Left colon (tissue), 2 donors: Measurements from ENCODE around the gene MYOG. TPM values are rescaled to one million over a fixed set of nuclear protein-coding genes. Genes with fewer than 3 reads are reported as not detected.

ENCODE experiments used
- ATAC-seq: fragments of 200-7000 bp; cut with Tn5 transposase; one replicate; pipeline ENCODE4 v1.9.1; 2020; ENCODE audit warnings: mild to moderate bottlenecking, moderate library complexity
- DNase-seq, 2 donors: peaks; one replicate each; pipeline ENCODE4 v3.0.0-alpha.2; 2020
- intact Hi-C, 2 donors: fragments of 100-400 bp; cut with DNase I in 1 of 2; cut with micrococcal nuclease in 1 of 2; formaldehyde crosslinking; loops; one replicate each; pipeline versions ENCODE4 v1.11.2 to v1.14.0; 2022; cut with DNase I, micrococcal nuclease
- total RNA-seq, 2 donors: library from RNA; stranded (reverse); fragmentation: NEBNext Ultra II Directional; extraction: Animal tissue kit (Norgen Biotek cat#: 25700); gene quantifications; one replicate each; pipeline ENCODE4 v1.2.1, GENCODE V29; 2021
- donor health status: DM: no; HTN: no; CAD: no.
- donor health status: DM: yes; HTN: yes; CAD: no.

Gene MYOG
- total RNA-seq, 2 donors from 2014 or later: not detected

GRCh38 chr1:203039609-203040512 lies 46.0 kb downstream of the MYOG start:
- intact Hi-C loops: loop anchor here (5.0 kb wide), 2 partner anchors 132 to 177 kb away; no protein-coding TSS in a partner anchor
- DNase-seq (no peak), ATAC-seq (no peak)

GRCh38 chr1:203038891-203039608 lies 46.8 kb downstream of the MYOG start:
- intact Hi-C loops: loop anchor here (5.0 kb wide), 1 partner anchor 178 kb away; no protein-coding TSS in a partner anchor
- peak; percentile 56 to 84 for DNase-seq
- ATAC-seq: peak; percentile 94

- ATAC-seq (peak; percentile 30), DNase-seq (no peak)
- intact Hi-C loops: loop anchor here (5.0 kb wide), 1 partner anchor 179 kb away; no protein-coding TSS in a partner anchor
These were observed 47.5 kb downstream of the MYOG start for GRCh38 chr1:203038217-203038741.

GRCh38 chr1:203037509-203038190 lies 48.2 kb downstream of the MYOG start:
- ATAC-seq (no peak), DNase-seq (no peak)
- intact Hi-C loops: loop anchor here (5.0 kb wide), 1 partner anchor 180 kb away; no protein-coding TSS in a partner anchor

GRCh38 chr1:203036537-203036936 lies 49.3 kb downstream of the MYOG start:
- DNase-seq: no peak
- ATAC-seq: no peak
- intact Hi-C loops: loop anchor here (5.0 kb wide), 1 partner anchor 181 kb away; no protein-coding TSS in a partner anchor

GRCh38 chr1:203036135-203036534 lies 49.7 kb downstream of the MYOG start:
- ATAC-seq: no peak
- intact Hi-C loops: loop anchor here (5.0 kb wide), 1 partner anchor 181 kb away; no protein-coding TSS in a partner anchor
- DNase-seq: no peak

GRCh38 chr1:203035111-203036000 lies 50.5 kb downstream of the MYOG start:
- intact Hi-C loops: loop anchor here (5.0 kb wide), 1 partner anchor 182 kb away; no protein-coding TSS in a partner anchor
- ATAC-seq: no peak

GRCh38 chr1:203034422-203035110 lies 51.2 kb downstream of the MYOG start:
- no peak for ATAC-seq
- intact Hi-C loops: loop anchor here (5.0 kb wide), 1 partner anchor 183 kb away; no protein-coding TSS in a partner anchor
- DNase-seq: no peak

More at GRCh38 chr1:203035111-203036000, 50.5 kb downstream of the MYOG start:
- no peak for DNase-seq

GRCh38 chr1:203033917-203034316 lies 51.9 kb downstream of the MYOG start:
- ATAC-seq: no peak
- no peak for DNase-seq
- intact Hi-C loops: no loop called here

- intact Hi-C loops: no loop called here
These were observed 52.5 kb downstream of the MYOG start for GRCh38 chr1:203033287-203033686.

More at GRCh38 chr1:203033287-203033686, 52.5 kb downstream of the MYOG start:
- no peak for DNase-seq
- no peak for ATAC-seq

Other genes with a start within 250 kb of the MYOG start
- 10 to 100 TPM; 12.0 to 14.3 TPM for gene RABIF, start 196.9 kb downstream of the MYOG start, total RNA-seq
- gene KLHL12, start 158.8 kb downstream of the MYOG start, total RNA-seq: 10 to 100 TPM; 28.9 to 35.0 TPM
- gene ADIPOR1, start 127.7 kb downstream of the MYOG start, total RNA-seq: 10 to 100 TPM; 69.7 to 90.4 TPM
- gene CYB5R1, start 118.8 kb downstream of the MYOG start, total RNA-seq: 10 to 100 TPM; 21.2 to 31.9 TPM
- 10 to 100 TPM; 91.5 to 97.1 TPM for gene TMEM183A, start 78.6 kb downstream of the MYOG start, total RNA-seq
- 1 to 10 TPM in 1 of 2 donors, under 1 TPM in 1; 0.58 to 1.7 TPM for gene PPFIA4, start 59.5 kb downstream of the MYOG start, total RNA-seq
- under 1 TPM; 0.37 to 0.39 TPM for gene ADORA1, start 41.7 kb upstream of the MYOG start, total RNA-seq
- gene MYBPH, start 89.8 kb upstream of the MYOG start, total RNA-seq: not detected
- gene CHI3L1, start 100.7 kb upstream of the MYOG start, total RNA-seq: 1 to 10 TPM in 1 of 2 donors, under 1 TPM in 1; 0.67 to 3.0 TPM
- under 1 TPM in 1 of 2 donors, not detected in 1; 0.40 TPM for gene CHIT1, start 143.7 kb upstream of the MYOG start, total RNA-seq
- gene BTG2, start 219.5 kb upstream of the MYOG start, total RNA-seq: 10 to 100 TPM; 70.5 to 76.9 TPM